HepG2 (cell line): Measurements from ENCODE around the gene CA10. TPM values are rescaled to one million over a fixed set of nuclear protein-coding genes. Genes with fewer than 3 reads are reported as not detected.

Experiments
- ATAC-seq: fragments of 200-7000 bp; cut with Tn5 transposase; 3 replicates; pipeline ENCODE4 v1.9.1; 2020; ENCODE audit warnings: mild to moderate bottlenecking, moderate library complexity
- BruUV-seq: library from RNA; stranded (reverse); fragments of 400-500 nt; replicated peaks from 2 replicates; lab custom pipeline; 2021; lab: Mats Ljungman, UMichigan
- CTCF ChIA-PET: fragments of 300-600 bp; formaldehyde crosslinking; extraction: SDS; loops from one replicate; lab custom pipeline; 2021; ENCODE audit warnings: low total read pairs, inconsistent platforms, low intra/inter-chr PET ratio; lab: Yijun Ruan, JAX
- POLR2A ChIA-PET: fragments of 350-600 bp; sonication (Branson Sonifier 250); formaldehyde crosslinking; loops from one replicate; lab custom pipeline; 2020; ENCODE audit warnings: antibody characterized with exemption, inconsistent platforms; lab: Yijun Ruan, JAX
- DNase-seq: peaks from one replicate; pipeline ENCODE4 v3.0.0-alpha.2; 2015; ENCODE audit warnings: low spot score
- FAIRE-seq: peaks from 3 replicates; lab custom pipeline; 2011; peaks lifted over from hg19 to GRCh38; lab: Jason Lieb, UNC
- H2AFZ ChIP-seq: one replicate; pipeline ENCODE4 v1.6.1; 2011; ENCODE audit warnings: low read length, inconsistent platforms
- H3K27ac ChIP-seq: fragments of 300-600 bp; 3 replicates; pipeline ENCODE4 v1.8.0; 2011; ENCODE audit warnings: mixed run types, mild to moderate bottlenecking, mixed read lengths, low read length, inconsistent platforms; ENCODE audit not compliant: insufficient read depth; ENCODE audit errors: extremely low read length
- H3K27me3 ChIP-seq, 2 experiments: fragments of 200-600 bp in 1 of 2; 2 replicates in 1 of 2; 3 replicates in 1 of 2; pipeline versions ENCODE4 v1.6.0 to v1.8.0; 2011; ENCODE audit warnings: low read length in 2 of 2, mild to moderate bottlenecking in 2 of 2, moderate library complexity in 2 of 2, inconsistent platforms in 1 of 2; ENCODE audit not compliant: insufficient read depth in 2 of 2, control insufficient read depth in 1 of 2
- H3K36me3 ChIP-seq, 2 experiments: fragments of 200-600 bp in 1 of 2; replicated peaks in 1 of 2; 2 replicates in 1 of 2; 3 replicates in 1 of 2; pipeline versions ENCODE4 v1.5.1 to v1.8.0; 2011; ENCODE audit warnings: low read length in 2 of 2, inconsistent platforms in 1 of 2; ENCODE audit not compliant: insufficient read depth in 2 of 2, control insufficient read depth in 1 of 2
- H3K4me1 ChIP-seq: 2 replicates; pipeline ENCODE4 v1.5.1; 2012; ENCODE audit warnings: low read length, inconsistent platforms; ENCODE audit not compliant: insufficient read depth
- H3K4me2 ChIP-seq: 2 replicates; pipeline ENCODE4 v1.6.0; 2011; ENCODE audit warnings: low read depth, low read length, inconsistent platforms
- H3K4me3 ChIP-seq, 3 experiments: fragments of 200-600 bp in 1 of 3; sonication (generic), shearing (Covaris generic) in 1 of 3; replicated peaks in 1 of 3; 2 replicates each; pipeline ENCODE4 v1.5.1; 2011 to 2016; ENCODE audit warnings: low read length in 3 of 3, inconsistent platforms in 2 of 3, low read depth in 2 of 3, mild to moderate bottlenecking in 2 of 3, control low read depth in 1 of 3, mixed read lengths in 1 of 3; ENCODE audit not compliant: insufficient read depth in 1 of 3
- H3K79me2 ChIP-seq: one replicate; pipeline ENCODE4 v1.6.1; 2011; ENCODE audit warnings: low read length, inconsistent platforms; ENCODE audit not compliant: insufficient read depth
- H3K9ac ChIP-seq: 2 replicates; pipeline ENCODE4 v1.6.0; 2011; ENCODE audit warnings: mild to moderate bottlenecking, low read depth, low read length, inconsistent platforms; ENCODE audit not compliant: insufficient read depth
- H3K9me3 ChIP-seq: 2 replicates; pipeline ENCODE4 v1.5.1; 2012; ENCODE audit warnings: mild to moderate bottlenecking, low read length
- H4K20me1 ChIP-seq: 2 replicates; pipeline ENCODE4 v1.6.0; 2011; ENCODE audit warnings: inconsistent platforms, mild to moderate bottlenecking, low read length, moderate library complexity; ENCODE audit not compliant: insufficient read depth
- ADNP ChIP-seq: sonication (generic); formaldehyde crosslinking; IDR thresholded peaks from 2 replicates; pipeline ENCODE4 v1.4.0; 2020; ENCODE audit warnings: missing genetic modification reagents
- NONO ChIP-seq, 2 experiments: fragments of 450-650 bp in 1 of 2; sonication (generic) in 1 of 2; formaldehyde crosslinking in 1 of 2; IDR thresholded peaks in 1 of 2; conservative IDR thresholded peaks in 1 of 2; 2 replicates each; pipeline versions ENCODE4 v1.6.1 to v1.8.0; 2017 to 2022; ENCODE audit warnings: mild to moderate bottlenecking in 1 of 2, missing genetic modification reagents in 1 of 2, moderate library complexity in 1 of 2
- RAD51 ChIP-seq: fragments of 450-650 bp; IDR thresholded peaks from 2 replicates; pipeline ENCODE4 v1.6.1; 2016; ENCODE audit warnings: borderline replicate concordance
- TEAD3 ChIP-seq: optimal IDR thresholded peaks from 2 replicates; pipeline ENCODE3; 2016; ENCODE audit warnings: borderline replicate concordance
- ZNF17 ChIP-seq: sonication (generic); formaldehyde crosslinking; IDR thresholded peaks from 2 replicates; pipeline ENCODE4 v1.5.0; 2020; ENCODE audit warnings: mild to moderate bottlenecking, missing genetic modification reagents
- WGBS: methylation state at CpG from one replicate; pipeline ENCODE4 v1.1.6; 2017; ENCODE audit warnings: low lambda C conversion rate; 5-methylcytosine and 5-hydroxymethylcytosine counted together
- in situ Hi-C: cut with HindIII; loops from 2 replicates; pipeline ENCODE4 v1.10.0; 2017; ENCODE audit warnings: low pct_unique_long_range_greater_than_20kb; ENCODE audit not compliant: extremely low pct_ligation_motif_present
- intact Hi-C: fragments of 100-400 bp; cut with micrococcal nuclease; formaldehyde crosslinking; loops from one replicate; pipeline ENCODE4 v1.10.0; 2022; ENCODE audit not compliant: unreplicated experiment
- polyA plus RNA-seq, 8 experiments: library from polyadenylated mRNA; depleted of rRNA in 3 of 8; stranded (reverse) in 7 of 8; unstranded in 1 of 8; fragments of >200 nt; fragmentation: Illumina TruSeq in 4 of 8; extraction: Trizol in 4 of 8; gene quantifications; 2 replicates each; pipeline versions ENCODE4 v1.2.1 to v1.2.3, GENCODE V29; 2011 to 2016; ENCODE audit warnings: low read depth in 4 of 8, missing spikeins in 1 of 8, mixed read lengths in 1 of 8; ENCODE audit not compliant: insufficient read depth in 1 of 8
- total RNA-seq, 5 experiments: library from RNA; depleted of rRNA; stranded (reverse); fragments of >200 nt; fragmentation: Illumina TruSeq; extraction: Trizol; gene quantifications; 2 replicates each; pipeline ENCODE4 v1.2.3, GENCODE V29; 2016; ENCODE audit warnings: low read depth in 1 of 5

The CA10 gene
- total and polyA plus RNA-seq, 2 of the 13 experiments (the other 11 are each of a cell fraction or from before 2014, with no cell fraction given): not detected

DNA sequence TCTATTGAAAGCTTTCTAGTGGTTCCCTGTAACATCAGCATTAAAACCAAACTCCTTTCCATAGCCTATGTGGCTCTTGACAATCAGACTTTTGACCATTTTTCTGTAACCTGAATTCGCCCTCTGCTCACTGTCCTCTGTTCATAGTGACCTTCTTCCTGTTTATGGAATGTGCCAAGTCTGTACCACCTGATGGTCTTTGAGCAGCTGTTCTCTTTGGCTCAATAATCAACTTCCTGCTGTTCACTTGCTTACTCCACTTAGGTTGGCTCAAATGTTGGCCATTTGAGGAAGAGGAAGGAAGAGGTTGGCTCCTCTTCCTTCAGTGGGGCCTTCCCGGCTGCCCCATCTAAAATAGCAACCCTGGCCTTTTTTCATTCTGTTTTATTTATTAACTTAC, 251.5 kb downstream of the CA10 start:
- Histone ChIP-seq H3K27me3 (no peaks in the 10 kb centered on the region), H2AFZ (no peak overlapping the region), H3K36me3 (no peaks in the 10 kb centered on the region), H3K27ac (no peak overlapping the region), H4K20me1 (no peaks in the 10 kb centered on the region), H3K4me3 (no peak overlapping the region), H3K4me1 (no peaks in the 10 kb centered on the region), H3K79me2 (no peaks in the 10 kb centered on the region), H3K9ac (no peak overlapping the region), H3K4me2 (no peak overlapping the region), H3K9me3 (no peaks in the 10 kb centered on the region)
- ATAC-seq (no peak), FAIRE-seq (no peak), DNase-seq (no peak)
- 0% methylated on average over 2 of the region's 2 CpGs for WGBS
- intact Hi-C loops (no loop called here), in situ Hi-C loops (no loop called here)
- TF ChIP-seq ADNP (CRISPR knock-in tag): no peak
- no peak for TF ChIP-seq TEAD3
- TF ChIP-seq NONO (IDR thresholded peaks at IDR 0.05): no peak
- no peak for TF ChIP-seq NONO (CRISPR knock-in tag; conservative IDR thresholded peaks at IDR 0.05)
- ChIA-PET POLR2A (no interaction called here), CTCF (no interaction called here)
- BruUV-seq: no TSS peak

DNA sequence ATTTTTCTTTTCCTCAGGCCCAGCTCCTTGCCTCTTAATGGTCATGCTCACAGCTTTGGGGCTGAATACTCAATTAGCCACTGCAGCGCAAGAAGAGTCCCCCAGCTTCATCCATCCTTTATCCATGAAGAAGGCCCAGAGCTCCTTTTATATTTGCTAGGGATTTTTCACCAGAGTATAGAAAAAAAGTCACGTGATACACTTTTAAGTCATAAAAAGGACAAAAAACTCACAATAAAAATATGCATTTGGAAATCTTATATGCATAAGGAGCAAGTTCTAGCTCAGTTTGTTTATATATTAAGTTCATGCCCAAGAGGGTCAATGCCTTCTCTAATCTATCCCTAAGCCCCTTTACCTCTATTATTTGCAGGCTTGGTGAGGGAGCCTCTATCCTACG, 254.1 kb downstream of the CA10 start:
- in situ Hi-C loops: no loop called here
- Histone ChIP-seq H3K27ac (no peak overlapping the region), H3K9ac (no peak overlapping the region), H3K4me1 (no peaks in the 10 kb centered on the region), H3K4me2 (no peak overlapping the region), H3K79me2 (no peaks in the 10 kb centered on the region)
- DNase-seq: no peak
- WGBS: 0% methylated on average over 3 of the region's 3 CpGs
- TF ChIP-seq RAD51: peak; percentile 90
- TF ChIP-seq ZNF17: no peak
- TF ChIP-seq, all 625 proteins: peak for 1
- intact Hi-C loops: no loop called here
- H3K27me3 ChIP-seq: no peaks in the 10 kb centered on the region
- H2AFZ ChIP-seq: no peak overlapping the region
- H3K36me3 ChIP-seq: no peaks in the 10 kb centered on the region
- H4K20me1 ChIP-seq: no peaks in the 10 kb centered on the region
- ATAC-seq: no peak
- FAIRE-seq: no peak
- no TSS peak for BruUV-seq
- no peaks in the 10 kb centered on the region for H3K9me3 ChIP-seq
- no peak overlapping the region for H3K4me3 ChIP-seq
- CTCF ChIA-PET: no interaction called here
- POLR2A ChIA-PET: no interaction called here
